HepG2 (cell line): ENCODE results near the gene ZBTB18. TPM values are rescaled to one million over a fixed set of nuclear protein-coding genes. Genes with fewer than 3 reads are reported as not detected.

ENCODE experiments used
- ATAC-seq: fragments of 200-7000 bp; cut with Tn5 transposase; 3 replicates; pipeline ENCODE4 v1.9.1; 2020; ENCODE audit warnings: mild to moderate bottlenecking, moderate library complexity
- BruUV-seq: library from RNA; stranded (reverse); fragments of 400-500 nt; replicated peaks from 2 replicates; lab custom pipeline; 2021; lab: Mats Ljungman, UMichigan
- CTCF ChIA-PET: fragments of 300-600 bp; formaldehyde crosslinking; extraction: SDS; loops from one replicate; lab custom pipeline; 2021; ENCODE audit warnings: low total read pairs, inconsistent platforms, low intra/inter-chr PET ratio; lab: Yijun Ruan, JAX
- POLR2A ChIA-PET: fragments of 350-600 bp; sonication (Branson Sonifier 250); formaldehyde crosslinking; loops from one replicate; lab custom pipeline; 2020; ENCODE audit warnings: antibody characterized with exemption, inconsistent platforms; lab: Yijun Ruan, JAX
- DNase-seq: peaks from one replicate; pipeline ENCODE4 v3.0.0-alpha.2; 2015; ENCODE audit warnings: low spot score
- FAIRE-seq: peaks from 3 replicates; lab custom pipeline; 2011; peaks lifted over from hg19 to GRCh38; lab: Jason Lieb, UNC
- H2AFZ ChIP-seq: one replicate; pipeline ENCODE4 v1.6.1; 2011; ENCODE audit warnings: low read length, inconsistent platforms
- H3K27ac ChIP-seq: fragments of 300-600 bp; 3 replicates; pipeline ENCODE4 v1.8.0; 2011; ENCODE audit warnings: mixed run types, mild to moderate bottlenecking, mixed read lengths, low read length, inconsistent platforms; ENCODE audit not compliant: insufficient read depth; ENCODE audit errors: extremely low read length
- H3K27me3 ChIP-seq, 2 experiments: fragments of 200-600 bp in 1 of 2; 2 replicates in 1 of 2; 3 replicates in 1 of 2; pipeline versions ENCODE4 v1.6.0 to v1.8.0; 2011; ENCODE audit warnings: low read length in 2 of 2, mild to moderate bottlenecking in 2 of 2, moderate library complexity in 2 of 2, inconsistent platforms in 1 of 2; ENCODE audit not compliant: insufficient read depth in 2 of 2, control insufficient read depth in 1 of 2
- H3K36me3 ChIP-seq, 2 experiments: fragments of 200-600 bp in 1 of 2; replicated peaks in 1 of 2; 2 replicates in 1 of 2; 3 replicates in 1 of 2; pipeline versions ENCODE4 v1.5.1 to v1.8.0; 2011; ENCODE audit warnings: low read length in 2 of 2, inconsistent platforms in 1 of 2; ENCODE audit not compliant: insufficient read depth in 2 of 2, control insufficient read depth in 1 of 2
- H3K4me1 ChIP-seq: 2 replicates; pipeline ENCODE4 v1.5.1; 2012; ENCODE audit warnings: low read length, inconsistent platforms; ENCODE audit not compliant: insufficient read depth
- H3K4me2 ChIP-seq: 2 replicates; pipeline ENCODE4 v1.6.0; 2011; ENCODE audit warnings: low read depth, low read length, inconsistent platforms
- H3K4me3 ChIP-seq, 3 experiments: fragments of 200-600 bp in 1 of 3; sonication (generic), shearing (Covaris generic) in 1 of 3; replicated peaks in 1 of 3; 2 replicates each; pipeline ENCODE4 v1.5.1; 2011 to 2016; ENCODE audit warnings: low read length in 3 of 3, inconsistent platforms in 2 of 3, low read depth in 2 of 3, mild to moderate bottlenecking in 2 of 3, control low read depth in 1 of 3, mixed read lengths in 1 of 3; ENCODE audit not compliant: insufficient read depth in 1 of 3
- H3K79me2 ChIP-seq: one replicate; pipeline ENCODE4 v1.6.1; 2011; ENCODE audit warnings: low read length, inconsistent platforms; ENCODE audit not compliant: insufficient read depth
- H3K9ac ChIP-seq: 2 replicates; pipeline ENCODE4 v1.6.0; 2011; ENCODE audit warnings: mild to moderate bottlenecking, low read depth, low read length, inconsistent platforms; ENCODE audit not compliant: insufficient read depth
- H3K9me3 ChIP-seq: 2 replicates; pipeline ENCODE4 v1.5.1; 2012; ENCODE audit warnings: mild to moderate bottlenecking, low read length
- H4K20me1 ChIP-seq: 2 replicates; pipeline ENCODE4 v1.6.0; 2011; ENCODE audit warnings: inconsistent platforms, mild to moderate bottlenecking, low read length, moderate library complexity; ENCODE audit not compliant: insufficient read depth
- DPF2 ChIP-seq: sonication (generic); formaldehyde crosslinking; IDR thresholded peaks from 2 replicates; pipeline ENCODE4 v1.4.0; 2020; ENCODE audit warnings: mild to moderate bottlenecking, low read depth, missing genetic modification reagents, borderline replicate concordance
- ESRRA ChIP-seq: sonication (generic); formaldehyde crosslinking; IDR thresholded peaks from 2 replicates; pipeline ENCODE4 v1.5.1; 2020; ENCODE audit warnings: mild to moderate bottlenecking, low read depth, missing genetic modification reagents
- GABPA ChIP-seq, 2 experiments: IDR thresholded peaks; 2 replicates each; pipeline ENCODE4 v1.6.1; 2011 to 2016; ENCODE audit warnings: low read depth in 2 of 2, low read length in 1 of 2, missing biosample characterization in 1 of 2, missing genetic modification characterization in 1 of 2
- HINFP ChIP-seq: sonication (generic); formaldehyde crosslinking; IDR thresholded peaks from 2 replicates; pipeline ENCODE4 v1.4.0; 2020; ENCODE audit warnings: low read depth, mild to moderate bottlenecking, missing genetic modification reagents
- RAD21 ChIP-seq: fragments of 450-650 bp; formaldehyde crosslinking; IDR thresholded peaks from 2 replicates; pipeline ENCODE4 v1.5.0; 2020; ENCODE audit warnings: mild to moderate bottlenecking
- SOX13 ChIP-seq, 3 experiments: fragments of 450-650 bp in 1 of 3; sonication (generic) in 1 of 3; formaldehyde crosslinking in 1 of 3; IDR thresholded peaks in 2 of 3; conservative IDR thresholded peaks in 1 of 3; 2 replicates each; pipeline versions ENCODE4 v1.5.0 to v1.6.1; 2016 to 2020; ENCODE audit warnings: antibody characterized with exemption in 1 of 3, mild to moderate bottlenecking in 1 of 3, missing compliant biosample characterization in 1 of 3, missing genetic modification reagents in 1 of 3, moderate library complexity in 1 of 3
- SOX6 ChIP-seq, 2 experiments: fragments of 450-650 bp in 1 of 2; sonication (generic) in 1 of 2; formaldehyde crosslinking in 1 of 2; IDR thresholded peaks; 2 replicates each; pipeline versions ENCODE4 v1.4.0 to v1.6.1; 2017 to 2020; ENCODE audit warnings: antibody characterized with exemption in 1 of 2, mild to moderate bottlenecking in 1 of 2, missing genetic modification reagents in 1 of 2
- ZBTB20 ChIP-seq: sonication (generic); formaldehyde crosslinking; IDR thresholded peaks from 2 replicates; pipeline ENCODE4 v1.8.1; 2023; ENCODE audit warnings: missing genetic modification reagents, low read depth, mild to moderate bottlenecking, borderline replicate concordance
- ZBTB43 ChIP-seq: sonication (generic); formaldehyde crosslinking; conservative IDR thresholded peaks from 2 replicates; pipeline ENCODE4 v1.4.0; 2020; ENCODE audit warnings: missing genetic modification reagents
- ZNF160 ChIP-seq: sonication (generic); formaldehyde crosslinking; IDR thresholded peaks from 2 replicates; pipeline ENCODE4 v1.8.0; 2022; ENCODE audit warnings: mild to moderate bottlenecking, inconsistent platforms, missing genetic modification reagents
- ZNF256 ChIP-seq: sonication (generic); formaldehyde crosslinking; conservative IDR thresholded peaks from 2 replicates; pipeline ENCODE4 v1.4.0; 2020; ENCODE audit warnings: missing genetic modification reagents
- ZNF350 ChIP-seq: sonication (generic); formaldehyde crosslinking; IDR thresholded peaks from 2 replicates; pipeline ENCODE4 v1.4.0; 2020; ENCODE audit warnings: mild to moderate bottlenecking, low read depth, missing genetic modification reagents, borderline replicate concordance
- WGBS: methylation state at CpG from one replicate; pipeline ENCODE4 v1.1.6; 2017; ENCODE audit warnings: low lambda C conversion rate; 5-methylcytosine and 5-hydroxymethylcytosine counted together
- in situ Hi-C: cut with HindIII; loops from 2 replicates; pipeline ENCODE4 v1.10.0; 2017; ENCODE audit warnings: low pct_unique_long_range_greater_than_20kb; ENCODE audit not compliant: extremely low pct_ligation_motif_present
- intact Hi-C: fragments of 100-400 bp; cut with micrococcal nuclease; formaldehyde crosslinking; loops from one replicate; pipeline ENCODE4 v1.10.0; 2022; ENCODE audit not compliant: unreplicated experiment
- polyA plus RNA-seq, 8 experiments: library from polyadenylated mRNA; depleted of rRNA in 3 of 8; stranded (reverse) in 7 of 8; unstranded in 1 of 8; fragments of >200 nt; fragmentation: Illumina TruSeq in 4 of 8; extraction: Trizol in 4 of 8; gene quantifications; 2 replicates each; pipeline versions ENCODE4 v1.2.1 to v1.2.3, GENCODE V29; 2011 to 2016; ENCODE audit warnings: low read depth in 4 of 8, missing spikeins in 1 of 8, mixed read lengths in 1 of 8; ENCODE audit not compliant: insufficient read depth in 1 of 8
- total RNA-seq, 5 experiments: library from RNA; depleted of rRNA; stranded (reverse); fragments of >200 nt; fragmentation: Illumina TruSeq; extraction: Trizol; gene quantifications; 2 replicates each; pipeline ENCODE4 v1.2.3, GENCODE V29; 2016; ENCODE audit warnings: low read depth in 1 of 5

The ZBTB18 gene
- total and polyA plus RNA-seq, 2 of the 13 experiments (the other 11 are each of a cell fraction or from before 2014, with no cell fraction given) = 3.1 to 4.3 TPM

GRCh38 chr1:244028701-244029100 is 22.4 kb upstream of the ZBTB18 start:
- Histone ChIP-seq H3K4me3 (no peak overlapping the region), H3K4me2 (no peak overlapping the region), H3K4me1 (no peaks in the 10 kb centered on the region), H3K9me3 (no peaks in the 10 kb centered on the region), H3K9ac (no peak overlapping the region), H3K79me2 (no peaks in the 10 kb centered on the region), H2AFZ (no peak overlapping the region), H3K27me3 (peaks cover 0 to 34% of the 10 kb centered on the region in 2 experiments; a peak in 3 of 5 replicates), H3K36me3 (no peaks in the 10 kb centered on the region), H4K20me1 (no peaks in the 10 kb centered on the region), H3K27ac (no peak overlapping the region)
- ChIA-PET CTCF (no interaction called here), POLR2A (no interaction called here)
- TF ChIP-seq DPF2 (CRISPR knock-in tag) (no peak), ZNF256 (CRISPR knock-in tag) (no peak), SOX13 (IDR thresholded peaks at IDR 0.05) (no peak), SOX13 (CRISPR knock-in tag; conservative IDR thresholded peaks at IDR 0.05 in 1 of 2, IDR thresholded peaks at IDR 0.05 in 1 of 2) (no peak), SOX6 (IDR thresholded peaks at IDR 0.05) (no peak), SOX6 (CRISPR knock-in tag; IDR thresholded peaks at IDR 0.05) (no peak), ZNF350 (no peak), ZBTB20 (CRISPR knock-in tag) (no peak), ZNF160 (CRISPR knock-in tag) (no peak), ZBTB43 (CRISPR knock-in tag) (no peak), HINFP (CRISPR knock-in tag) (no peak), RAD21 (no peak), GABPA (IDR thresholded peaks at IDR 0.05; ENCODE audit: low read depth, low read length) (no peak), GABPA (CRISPR knock-in tag; IDR thresholded peaks at IDR 0.05; ENCODE audit: low read depth) (no peak), ESRRA (CRISPR knock-in tag) (no peak)
- no peak for DNase-seq
- no TSS peak for BruUV-seq
- WGBS = 39% methylated on average over 3 of the region's 3 CpGs
- in situ Hi-C loops = no loop called here
- intact Hi-C loops = no loop called here
- no peak for ATAC-seq
- no peak for FAIRE-seq
